Peyer's patch (tissue), 4 donors: ENCODE results near the gene SPATA2L. TPM values are rescaled to one million over a fixed set of nuclear protein-coding genes. Genes with fewer than 3 reads are reported as not detected.
A peak's percentile ranks its signal among the peaks of the same experiment; 100 is the strongest.

ENCODE experiments used
- DNase-seq, 3 donors: peaks; one replicate each; pipeline ENCODE4 v3.0.0-alpha.2; 2017 to 2019
- H3K27ac ChIP-seq, 4 donors: fragments of 200-600 bp; sonication (generic); one replicate each; pipeline ENCODE4 v1.5.1; 2016 to 2019
- H3K27me3 ChIP-seq, 2 donors: fragments of 200-600 bp; sonication (generic); one replicate each; pipeline ENCODE4 v1.5.1; 2019
- H3K36me3 ChIP-seq, 3 donors: fragments of 200-600 bp; sonication (generic); one replicate each; pipeline ENCODE4 v1.5.1; 2016 to 2019
- H3K4me1 ChIP-seq, 4 donors: fragments of 200-600 bp; sonication (generic); one replicate each; pipeline ENCODE4 v1.5.1; 2016 to 2019
- H3K4me3 ChIP-seq, 4 donors: fragments of 200-600 bp; sonication (generic); 1 replicate in 3 of 4; 2 replicates in 1 of 4; pipeline ENCODE4 v1.5.1; 2016 to 2019; ENCODE audit warnings: mild to moderate bottlenecking in 1 of 4
- H3K9me3 ChIP-seq, 4 donors: fragments of 200-600 bp; sonication (generic); one replicate each; pipeline ENCODE4 v1.5.1; 2016 to 2019; ENCODE audit warnings: mild to moderate bottlenecking in 1 of 4
- CTCF ChIP-seq, 6 experiments: fragments of 450-650 bp in 4 of 6; fragments of 200-600 bp in 2 of 6; sonication (generic) in 1 of 6; IDR thresholded peaks; one replicate each; pipeline ENCODE4 v1.5.1; 2017 to 2019; ENCODE audit warnings: antibody characterized with exemption in 6 of 6, mild to moderate bottlenecking in 3 of 6, moderate library complexity in 1 of 6
- POLR2A ChIP-seq, 2 donors: fragments of 450-650 bp; IDR thresholded peaks; one replicate each; pipeline ENCODE4 v1.5.1; 2017; ENCODE audit warnings: antibody characterized with exemption in 2 of 2, mild to moderate bottlenecking in 2 of 2, moderate library complexity in 2 of 2
- total RNA-seq, 4 donors: library from RNA; depleted of rRNA; stranded (reverse); fragments of >200 nt; gene quantifications; one replicate each; pipeline ENCODE4 v1.1.0, GENCODE V29; 2016

SPATA2L gene
- total RNA-seq, 4 donors from 2014 or later: 19.0 to 44.7 (median 36.7) TPM

GRCh38 chr16:89720813-89721545 is 19.5 kb upstream of the SPATA2L start, which contains the start of the genes VPS9D1 and ZNF276:
Gene VPS9D1 (minus strand): TSS chr16:89720898. CDS start chr16:89720861, 37 bp downstream.
Gene ZNF276 (plus strand): TSS chr16:89721537. CDS start chr16:89721641, 104 bp downstream.
- no peaks in the 10 kb centered on the region for H3K27me3 ChIP-seq
- peak within 1 kb of the TSS; percentile 82 to 98 (median 94) for H3K4me3 ChIP-seq
- peak; percentile 83 to 93 (median 92) for DNase-seq
- H3K27ac ChIP-seq: peak within 1 kb of the TSS; percentile 98 to 99 (median 98)
- TF ChIP-seq POLR2A (IDR thresholded peaks at IDR 0.05): peak; percentile 11 to 15
- no peak for TF ChIP-seq CTCF (IDR thresholded peaks at IDR 0.05)
- peaks cover 0 to 30% (median 0%) of the 10 kb centered on the region in 3 donors for H3K36me3 ChIP-seq
- H3K9me3 ChIP-seq: no peaks in the 10 kb centered on the region
- H3K4me1 ChIP-seq: peaks cover 13 to 40% (median 23%) of the 10 kb centered on the region in 4 donors

GRCh38 chr16:89720551-89720812 is 19.0 kb upstream of the SPATA2L start:
- peaks cover 0 to 25% (median 0%) of the 10 kb centered on the region in 3 donors for H3K36me3 ChIP-seq
- no peaks in the 10 kb centered on the region for H3K9me3 ChIP-seq
- H3K4me3 ChIP-seq: peak overlapping the region; percentile 82 to 98 (median 94)
- no peaks in the 10 kb centered on the region for H3K27me3 ChIP-seq
- H3K27ac ChIP-seq: peak overlapping the region; percentile 98 to 99 (median 98)
- TF ChIP-seq POLR2A (IDR thresholded peaks at IDR 0.05): peak in 1 of 2 donors; percentile 26
- no peak for TF ChIP-seq CTCF (IDR thresholded peaks at IDR 0.05)
- H3K4me1 ChIP-seq: peaks cover 13 to 40% (median 23%) of the 10 kb centered on the region in 4 donors
- peak in 2 of 3 donors; percentile 82 to 89 for DNase-seq

- Histone ChIP-seq H3K4me3 (no peak overlapping the region), H3K27ac (no peak overlapping the region), H3K36me3 (no peaks in the 10 kb centered on the region), H3K4me1 (peaks cover 5 to 23% (median 11%) of the 10 kb centered on the region in 4 donors), H3K9me3 (no peaks in the 10 kb centered on the region), H3K27me3 (no peaks in the 10 kb centered on the region)
- no peak for TF ChIP-seq CTCF (IDR thresholded peaks at IDR 0.05)
- no peak for TF ChIP-seq POLR2A (IDR thresholded peaks at IDR 0.05)
- peak in 1 of 3 donors; percentile 54 for DNase-seq
These were observed 16.4 kb upstream of the SPATA2L start for GRCh38 chr16:89717688-89718505.

- DNase-seq: no peak
- TF ChIP-seq POLR2A (IDR thresholded peaks at IDR 0.05) (no peak), CTCF (IDR thresholded peaks at IDR 0.05) (no peak)
- peaks cover 3 to 22% (median 10%) of the 10 kb centered on the region in 4 donors for H3K4me1 ChIP-seq
- H3K27me3 ChIP-seq: no peaks in the 10 kb centered on the region
- no peak overlapping the region for H3K27ac ChIP-seq
- no peaks in the 10 kb centered on the region for H3K36me3 ChIP-seq
- H3K4me3 ChIP-seq: no peak overlapping the region
- no peaks in the 10 kb centered on the region for H3K9me3 ChIP-seq
These were observed 15.6 kb upstream of the SPATA2L start for GRCh38 chr16:89716916-89717687.

- no peaks in the 10 kb centered on the region for H3K36me3 ChIP-seq
- TF ChIP-seq CTCF (IDR thresholded peaks at IDR 0.05) (no peak), POLR2A (IDR thresholded peaks at IDR 0.05) (no peak)
- H3K4me3 ChIP-seq: no peak overlapping the region
- no peaks in the 10 kb centered on the region for H3K27me3 ChIP-seq
- peaks cover 3 to 28% (median 12%) of the 10 kb centered on the region in 4 donors for H3K4me1 ChIP-seq
- H3K27ac ChIP-seq: no peak overlapping the region
- no peak for DNase-seq
- no peaks in the 10 kb centered on the region for H3K9me3 ChIP-seq
These were observed 15.0 kb upstream of the SPATA2L start for GRCh38 chr16:89716493-89716892.
